GM23338 (cell line): ENCODE results near the gene CARNS1.

ENCODE experiments used
- CREB1 ChIP-seq: fragments of 250-450 bp; sonication (Bioruptor Pico); IDR thresholded peaks from 2 replicates; pipeline ENCODE4 v1.5.0; 2020; ENCODE audit warnings: low read depth, mild to moderate bottlenecking, moderate library complexity
- CTCF ChIP-seq, 2 experiments: fragments of 200-600 bp in 1 of 2; sonication (generic) in 1 of 2; conservative IDR thresholded peaks; 2 replicates each; pipeline versions ENCODE4 v1.5.1 to v1.6.1; 2016 to 2017; ENCODE audit warnings: antibody characterized with exemption in 2 of 2, low read depth in 2 of 2, mild to moderate bottlenecking in 2 of 2, moderate library complexity in 1 of 2
- EZH2 ChIP-seq: fragments of 200-600 bp; sonication (generic); IDR thresholded peaks from one replicate; pipeline ENCODE4 v1.8.0; 2017; ENCODE audit warnings: antibody characterized with exemption, mild to moderate bottlenecking, low read depth; ENCODE audit not compliant: unreplicated experiment
- EZH2phosphoT487 ChIP-seq: fragments of 200-600 bp; sonication (generic); IDR thresholded peaks from one replicate; pipeline ENCODE4 v1.8.1; 2018; ENCODE audit warnings: antibody characterized with exemption; ENCODE audit not compliant: unreplicated experiment
- NANOG ChIP-seq: IDR thresholded peaks from 2 replicates; pipeline ENCODE4 v1.6.1; 2016; ENCODE audit warnings: antibody characterized with exemption, borderline replicate concordance
- POLR2AphosphoS5 ChIP-seq: IDR thresholded peaks from 2 replicates; pipeline ENCODE4 v1.6.1; 2016; ENCODE audit warnings: antibody characterized with exemption, low read depth
- REST ChIP-seq: IDR thresholded peaks from one replicate; pipeline ENCODE4 v1.6.1; 2018; ENCODE audit warnings: antibody characterized with exemption; ENCODE audit not compliant: unreplicated experiment
- ZNF114 ChIP-seq: fragments of 250-450 bp; sonication (Bioruptor Pico); IDR thresholded peaks from 2 replicates; pipeline ENCODE4 v1.5.0; 2020; ENCODE audit warnings: mild to moderate bottlenecking, moderate library complexity
- ZNF331 ChIP-seq: fragments of 250-450 bp; sonication (Bioruptor Pico); IDR thresholded peaks from 2 replicates; pipeline ENCODE4 v1.5.0; 2020; ENCODE audit warnings: low read depth, mild to moderate bottlenecking, moderate library complexity
- TF ChIP-seq, protein P1 (sequence below): IDR thresholded peaks from 2 replicates; pipeline ENCODE4 v1.6.1; 2016; ENCODE audit warnings: antibody characterized with exemption
- TF ChIP-seq, protein P2 (sequence below): fragments of 250-450 bp; sonication (Bioruptor Pico); IDR thresholded peaks from 2 replicates; pipeline ENCODE4 v1.5.0; 2020; ENCODE audit warnings: mild to moderate bottlenecking, moderate library complexity

- TF ChIP-seq REST = no peak
- no peak for TF ChIP-seq CTCF (conservative IDR thresholded peaks at IDR 0.05; ENCODE audit: low read depth in 2 of 2)
- TF ChIP-seq, protein P1, sequence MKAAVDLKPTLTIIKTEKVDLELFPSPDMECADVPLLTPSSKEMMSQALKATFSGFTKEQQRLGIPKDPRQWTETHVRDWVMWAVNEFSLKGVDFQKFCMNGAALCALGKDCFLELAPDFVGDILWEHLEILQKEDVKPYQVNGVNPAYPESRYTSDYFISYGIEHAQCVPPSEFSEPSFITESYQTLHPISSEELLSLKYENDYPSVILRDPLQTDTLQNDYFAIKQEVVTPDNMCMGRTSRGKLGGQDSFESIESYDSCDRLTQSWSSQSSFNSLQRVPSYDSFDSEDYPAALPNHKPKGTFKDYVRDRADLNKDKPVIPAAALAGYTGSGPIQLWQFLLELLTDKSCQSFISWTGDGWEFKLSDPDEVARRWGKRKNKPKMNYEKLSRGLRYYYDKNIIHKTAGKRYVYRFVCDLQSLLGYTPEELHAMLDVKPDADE = no peak
- no peak for TF ChIP-seq POLR2AphosphoS5
- TF ChIP-seq EZH2 = no peak
- TF ChIP-seq EZH2phosphoT487 = no peak
- no peak for TF ChIP-seq NANOG
- no peak for TF ChIP-seq ZNF331 (CRISPR knock-in tag)
- no peak for TF ChIP-seq CREB1 (CRISPR knock-in tag)
- TF ChIP-seq, protein P2, sequence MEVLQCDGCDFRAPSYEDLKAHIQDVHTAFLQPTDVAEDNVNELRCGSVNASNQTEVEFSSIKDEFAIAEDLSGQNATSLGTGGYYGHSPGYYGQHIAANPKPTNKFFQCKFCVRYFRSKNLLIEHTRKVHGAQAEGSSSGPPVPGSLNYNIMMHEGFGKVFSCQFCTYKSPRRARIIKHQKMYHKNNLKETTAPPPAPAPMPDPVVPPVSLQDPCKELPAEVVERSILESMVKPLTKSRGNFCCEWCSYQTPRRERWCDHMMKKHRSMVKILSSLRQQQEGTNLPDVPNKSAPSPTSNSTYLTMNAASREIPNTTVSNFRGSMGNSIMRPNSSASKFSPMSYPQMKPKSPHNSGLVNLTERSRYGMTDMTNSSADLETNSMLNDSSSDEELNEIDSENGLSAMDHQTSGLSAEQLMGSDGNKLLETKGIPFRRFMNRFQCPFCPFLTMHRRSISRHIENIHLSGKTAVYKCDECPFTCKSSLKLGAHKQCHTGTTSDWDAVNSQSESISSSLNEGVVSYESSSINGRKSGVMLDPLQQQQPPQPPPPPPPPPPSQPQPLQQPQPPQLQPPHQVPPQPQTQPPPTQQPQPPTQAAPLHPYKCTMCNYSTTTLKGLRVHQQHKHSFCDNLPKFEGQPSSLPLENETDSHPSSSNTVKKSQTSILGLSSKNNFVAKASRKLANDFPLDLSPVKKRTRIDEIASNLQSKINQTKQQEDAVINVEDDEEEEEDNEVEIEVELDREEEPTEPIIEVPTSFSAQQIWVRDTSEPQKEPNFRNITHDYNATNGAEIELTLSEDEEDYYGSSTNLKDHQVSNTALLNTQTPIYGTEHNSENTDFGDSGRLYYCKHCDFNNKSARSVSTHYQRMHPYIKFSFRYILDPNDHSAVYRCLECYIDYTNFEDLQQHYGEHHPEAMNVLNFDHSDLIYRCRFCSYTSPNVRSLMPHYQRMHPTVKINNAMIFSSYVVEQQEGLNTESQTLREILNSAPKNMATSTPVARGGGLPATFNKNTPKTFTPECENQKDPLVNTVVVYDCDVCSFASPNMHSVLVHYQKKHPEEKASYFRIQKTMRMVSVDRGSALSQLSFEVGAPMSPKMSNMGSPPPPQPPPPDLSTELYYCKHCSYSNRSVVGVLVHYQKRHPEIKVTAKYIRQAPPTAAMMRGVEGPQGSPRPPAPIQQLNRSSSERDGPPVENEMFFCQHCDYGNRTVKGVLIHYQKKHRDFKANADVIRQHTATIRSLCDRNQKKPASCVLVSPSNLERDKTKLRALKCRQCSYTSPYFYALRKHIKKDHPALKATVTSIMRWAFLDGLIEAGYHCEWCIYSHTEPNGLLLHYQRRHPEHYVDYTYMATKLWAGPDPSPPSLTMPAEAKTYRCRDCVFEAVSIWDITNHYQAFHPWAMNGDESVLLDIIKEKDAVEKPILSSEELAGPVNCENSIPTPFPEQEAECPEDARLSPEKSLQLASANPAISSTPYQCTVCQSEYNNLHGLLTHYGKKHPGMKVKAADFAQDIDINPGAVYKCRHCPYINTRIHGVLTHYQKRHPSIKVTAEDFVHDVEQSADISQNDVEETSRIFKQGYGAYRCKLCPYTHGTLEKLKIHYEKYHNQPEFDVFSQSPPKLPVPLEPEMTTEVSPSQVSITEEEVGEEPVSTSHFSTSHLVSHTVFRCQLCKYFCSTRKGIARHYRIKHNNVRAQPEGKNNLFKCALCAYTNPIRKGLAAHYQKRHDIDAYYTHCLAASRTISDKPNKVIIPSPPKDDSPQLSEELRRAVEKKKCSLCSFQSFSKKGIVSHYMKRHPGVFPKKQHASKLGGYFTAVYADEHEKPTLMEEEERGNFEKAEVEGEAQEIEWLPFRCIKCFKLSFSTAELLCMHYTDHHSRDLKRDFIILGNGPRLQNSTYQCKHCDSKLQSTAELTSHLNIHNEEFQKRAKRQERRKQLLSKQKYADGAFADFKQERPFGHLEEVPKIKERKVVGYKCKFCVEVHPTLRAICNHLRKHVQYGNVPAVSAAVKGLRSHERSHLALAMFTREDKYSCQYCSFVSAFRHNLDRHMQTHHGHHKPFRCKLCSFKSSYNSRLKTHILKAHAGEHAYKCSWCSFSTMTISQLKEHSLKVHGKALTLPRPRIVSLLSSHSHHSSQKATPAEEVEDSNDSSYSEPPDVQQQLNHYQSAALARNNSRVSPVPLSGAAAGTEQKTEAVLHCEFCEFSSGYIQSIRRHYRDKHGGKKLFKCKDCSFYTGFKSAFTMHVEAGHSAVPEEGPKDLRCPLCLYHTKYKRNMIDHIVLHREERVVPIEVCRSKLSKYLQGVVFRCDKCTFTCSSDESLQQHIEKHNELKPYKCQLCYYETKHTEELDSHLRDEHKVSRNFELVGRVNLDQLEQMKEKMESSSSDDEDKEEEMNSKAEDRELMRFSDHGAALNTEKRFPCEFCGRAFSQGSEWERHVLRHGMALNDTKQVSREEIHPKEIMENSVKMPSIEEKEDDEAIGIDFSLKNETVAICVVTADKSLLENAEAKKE = no peak
- no peak for TF ChIP-seq ZNF114 (CRISPR knock-in tag)
Observed at GRCh38 chr11:67379061-67380058, 36.1 kb upstream of the CARNS1 start.
